Stimulated activated CD8-positive, alpha-beta memory T cell treated with anti-CD3 and anti-CD28 coated beads, Interleukin-2, amount 100 ng/mL, for 48 hours (primary cell): ENCODE results near the gene CD44.

Source experiments
- DNase-seq, 2 donors: peaks; one replicate each; pipeline ENCODE4 v3.0.0-alpha.2; 2020; ENCODE audit warnings: low read depth in 2 of 2

The CD44 gene

GRCh38 chr11:35112056-35112845, 26.7 kb upstream of the CD44 start:
- no peak for DNase-seq

GRCh38 chr11:35112846-35113105, 26.2 kb upstream of the CD44 start:
- DNase-seq = no peak

DNA sequence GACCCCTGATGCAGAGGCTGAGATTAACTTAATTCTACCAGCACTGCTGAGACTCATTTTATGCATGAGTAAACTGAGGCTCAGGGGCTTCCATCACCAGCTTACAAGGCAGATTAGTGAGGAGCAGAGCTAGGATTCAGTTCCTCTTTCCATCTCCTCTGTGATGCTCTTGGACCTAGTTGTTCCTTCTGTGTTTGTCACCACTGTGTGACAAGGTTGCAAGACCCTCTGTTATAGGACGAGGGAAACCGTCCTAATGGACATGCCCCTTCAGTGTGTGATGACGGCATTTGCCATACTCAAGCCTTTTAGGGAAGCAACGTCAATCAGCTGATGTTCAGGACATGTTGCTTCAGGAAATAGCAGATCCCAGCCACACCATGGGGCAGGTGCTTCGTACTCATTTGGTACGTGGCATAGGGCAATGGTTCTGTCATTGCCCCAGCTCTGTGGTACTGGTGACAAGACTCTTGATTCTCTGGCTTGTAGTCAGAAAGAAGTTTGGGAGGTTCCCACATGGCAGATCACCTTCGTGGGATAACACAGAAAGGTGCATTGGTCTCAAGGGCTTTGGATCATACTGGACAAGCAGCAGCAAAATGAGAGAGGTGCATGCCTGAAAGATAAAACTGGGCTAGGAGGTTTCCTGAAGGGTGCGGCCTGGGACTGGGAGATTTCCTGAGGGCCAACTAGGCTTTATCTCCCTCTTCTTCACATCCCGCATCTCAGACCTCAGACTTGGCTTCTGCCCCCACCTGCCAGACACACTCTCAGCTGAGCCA, 23.9 kb upstream of the CD44 start:
- DNase-seq = no peak

- DNase-seq = no peak
These were observed 23.3 kb upstream of the CD44 start for GRCh38 chr11:35115688-35116030.

GRCh38 chr11:35116245-35116644, 22.7 kb upstream of the CD44 start:
- no peak for DNase-seq

- no peak for DNase-seq
These were observed 22.0 kb upstream of the CD44 start for GRCh38 chr11:35116762-35117640.

- no peak for DNase-seq
These were observed 20.1 kb upstream of the CD44 start for GRCh38 chr11:35118906-35119305.

DNA sequence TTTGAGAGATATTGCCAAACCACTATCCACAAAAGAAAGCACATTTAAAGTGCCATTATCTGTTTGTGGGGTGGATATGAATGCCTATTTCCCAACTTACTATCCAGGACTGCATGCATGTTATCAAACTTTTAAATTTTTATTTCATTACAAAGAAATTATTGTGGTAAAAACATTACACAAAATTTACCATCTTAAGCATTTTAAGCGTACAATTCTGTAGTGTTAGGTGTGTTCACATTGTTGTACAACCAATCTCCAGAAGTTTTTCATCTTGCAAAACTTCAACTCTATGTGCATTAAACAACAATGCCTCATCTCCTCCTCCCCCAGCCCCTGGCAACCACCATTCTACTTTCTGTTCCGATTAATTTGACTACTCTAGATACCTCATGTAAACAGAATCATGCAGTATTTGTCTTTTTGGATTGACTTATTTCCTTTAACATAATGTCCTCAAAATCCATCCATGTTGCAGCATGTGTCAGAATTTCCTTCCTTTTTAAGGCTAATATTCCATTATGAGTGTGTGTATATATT, 17.6 kb upstream of the CD44 start:
- no peak for DNase-seq

DNA sequence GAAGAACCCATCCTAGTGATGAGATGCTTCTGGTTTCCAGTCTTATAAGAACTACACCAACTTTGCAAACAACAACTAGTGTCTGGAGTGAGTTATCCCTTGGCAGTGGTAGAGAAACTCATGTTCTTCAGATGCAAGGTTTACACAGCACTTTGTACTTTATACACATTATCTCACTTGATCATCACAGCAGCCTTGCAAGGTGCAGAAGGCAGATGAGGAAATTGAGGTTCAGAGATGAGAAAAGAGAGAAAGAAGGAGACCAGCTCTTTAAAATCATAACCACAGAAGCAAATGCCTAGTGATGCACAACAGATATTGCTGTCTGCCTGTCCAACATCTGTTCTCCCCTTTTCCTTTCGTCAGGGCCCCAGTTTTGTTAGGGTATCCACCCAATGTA, 16.7 kb upstream of the CD44 start:
- no peak for DNase-seq

DNA sequence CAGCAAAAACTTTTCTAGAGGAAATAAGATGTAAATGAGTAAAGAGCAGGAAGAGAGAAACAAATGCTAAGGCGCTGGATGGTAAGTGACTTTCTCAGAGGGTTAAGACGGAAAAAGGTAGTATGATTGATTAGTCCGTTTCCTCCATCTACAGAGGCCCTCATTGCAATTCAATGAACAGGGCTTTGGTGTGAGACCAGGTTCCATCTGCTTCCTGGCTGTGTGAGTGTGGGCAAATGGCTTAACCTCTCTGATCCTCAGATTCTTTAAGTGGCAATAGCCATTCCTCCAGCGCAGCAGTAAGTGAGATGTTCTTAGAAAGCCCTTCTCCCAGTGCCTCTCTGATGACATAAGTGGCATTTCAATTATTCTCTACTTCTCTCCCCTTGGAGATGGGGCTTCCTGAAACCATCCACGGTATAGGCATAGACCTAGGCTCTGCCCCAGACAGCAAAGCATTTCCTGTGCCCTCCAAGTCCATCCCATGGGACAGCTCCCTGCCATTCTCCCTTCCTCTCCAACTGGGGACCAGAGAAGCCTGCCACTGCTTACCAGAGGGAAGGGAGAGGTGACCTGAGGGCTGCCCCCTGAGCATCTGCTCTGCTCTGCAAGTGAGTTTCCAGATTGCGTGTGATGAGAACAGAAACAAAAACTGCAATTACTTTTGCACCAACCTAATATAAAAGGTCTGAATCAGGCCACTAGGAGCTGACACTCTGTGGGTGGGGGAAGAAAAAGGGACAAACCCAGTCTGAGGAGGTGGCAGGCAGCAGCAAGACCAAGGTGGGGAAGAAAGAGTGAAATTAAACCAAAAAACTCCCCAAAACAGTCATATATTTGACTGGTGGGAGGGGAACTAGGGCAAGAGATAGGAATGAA, 12.7 kb upstream of the CD44 start:
- DNase-seq = peak in 1 of 2 donors; percentile 29

DNA sequence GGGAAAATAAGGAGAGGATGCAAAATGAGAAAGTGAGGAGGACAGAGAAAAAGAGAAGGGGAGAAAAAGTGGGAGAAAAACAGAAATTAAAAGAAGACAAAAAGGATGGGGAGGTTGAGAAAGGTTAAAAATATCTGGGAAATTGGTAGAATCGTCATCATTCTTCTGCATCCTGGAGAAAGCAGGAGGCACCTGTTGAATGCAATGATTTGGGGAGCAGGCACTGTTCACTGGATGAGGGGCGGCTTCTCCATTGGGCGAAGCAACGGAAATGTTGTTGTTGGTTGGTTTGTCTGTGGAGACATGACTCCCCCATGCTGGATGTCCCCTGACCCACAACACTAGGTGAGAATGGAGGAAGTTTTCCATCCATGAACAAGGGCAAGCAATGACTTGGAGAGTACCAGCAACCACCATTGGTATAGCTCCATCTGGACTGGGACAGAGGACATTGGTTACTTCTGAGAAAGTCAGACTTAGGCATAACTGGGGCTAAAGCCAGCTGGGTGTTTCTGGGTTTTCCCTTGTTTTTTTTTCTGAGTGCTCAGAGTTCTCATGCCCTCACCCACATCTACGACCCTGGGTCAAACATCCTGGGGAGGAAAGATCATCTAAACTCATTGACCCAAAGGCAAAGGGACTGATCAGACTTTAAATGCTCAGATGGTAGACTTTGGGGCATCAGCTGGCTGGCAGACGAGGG, 11.9 kb upstream of the CD44 start:
- no peak for DNase-seq

- DNase-seq = no peak
These were observed 11.4 kb upstream of the CD44 start for GRCh38 chr11:35127619-35128018.

GRCh38 chr11:35131094-35131493, 7.9 kb upstream of the CD44 start:
- no peak for DNase-seq

DNA sequence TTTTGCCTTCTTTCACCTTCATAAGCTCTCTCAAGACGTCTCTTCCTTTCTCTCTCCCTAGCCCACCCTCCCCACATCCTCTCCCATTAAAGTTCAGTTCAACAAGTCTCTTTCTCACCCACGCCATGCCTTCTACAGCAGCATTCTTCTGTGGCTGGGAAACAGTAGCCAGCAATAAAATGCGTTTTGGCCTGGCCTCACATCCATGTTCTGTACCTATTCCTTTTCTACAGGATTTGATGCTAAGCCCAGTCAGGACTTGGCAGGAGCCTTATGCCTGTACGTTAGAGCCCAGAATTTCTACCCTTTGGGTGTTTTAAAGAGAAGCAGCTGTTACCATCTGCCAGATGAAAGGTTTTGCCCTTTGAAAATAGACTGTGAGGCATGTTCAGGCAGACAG, 7.1 kb upstream of the CD44 start:
- no peak for DNase-seq

GRCh38 chr11:35133656-35134055, 5.3 kb upstream of the CD44 start:
- no peak for DNase-seq

DNA sequence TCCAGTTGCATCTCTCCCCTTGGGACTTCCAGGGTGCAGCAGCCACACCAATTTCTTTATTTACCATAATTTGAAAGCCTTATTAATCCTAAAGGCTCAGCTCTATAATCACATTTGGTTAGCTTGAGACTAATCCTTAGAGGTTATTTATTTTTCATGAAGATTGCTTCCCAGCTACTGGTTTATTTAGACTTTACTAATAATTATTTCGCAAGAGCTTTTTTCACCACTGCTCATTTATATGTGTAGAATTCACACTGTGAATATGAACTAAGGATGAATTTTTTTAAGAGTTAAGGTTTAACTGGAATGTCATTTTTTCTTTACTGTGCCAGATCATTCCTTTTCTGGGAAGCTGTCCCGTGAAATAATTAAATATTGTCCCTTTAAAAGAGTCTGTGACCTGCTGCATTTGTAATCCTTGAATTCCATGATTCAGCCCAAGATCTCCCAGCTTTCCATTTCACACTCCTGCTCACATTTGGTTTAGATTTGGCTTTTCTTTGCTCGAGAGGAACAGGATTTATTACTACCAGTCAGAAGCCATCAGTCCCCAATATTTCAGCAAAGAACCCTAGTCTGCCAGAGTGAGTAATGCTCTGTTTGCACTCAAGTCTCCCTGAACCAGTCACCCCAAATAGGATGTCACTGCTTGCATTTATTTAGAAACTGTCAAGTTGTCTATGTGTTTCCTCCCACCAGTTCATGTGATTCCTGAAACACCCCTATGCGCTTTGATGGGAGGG, 4.4 kb upstream of the CD44 start:
- DNase-seq = no peak

- no peak for DNase-seq
These were observed 3.7 kb upstream of the CD44 start for GRCh38 chr11:35135222-35135621.

DNA sequence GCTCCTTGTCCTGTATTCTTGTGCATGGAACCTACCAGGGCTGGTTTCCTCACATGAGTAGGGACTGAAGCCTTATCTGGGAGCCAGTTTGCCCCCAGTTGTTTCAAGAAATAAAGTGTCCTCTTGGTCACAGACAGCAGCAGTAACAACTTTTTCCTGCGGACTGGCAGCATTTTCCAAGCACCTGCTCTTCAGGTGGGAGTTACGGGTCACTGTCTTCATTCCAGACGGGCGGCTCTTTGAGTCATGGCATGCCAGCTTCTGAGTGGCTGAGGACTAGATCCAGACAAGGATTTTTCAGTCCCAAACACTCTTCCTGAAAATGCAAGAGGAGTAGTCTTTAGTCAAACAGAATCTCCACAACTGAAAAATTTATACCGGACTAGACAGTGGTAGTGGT, 2.7 kb upstream of the CD44 start:
- no peak for DNase-seq

GRCh38 chr11:35138058-35138457, 913 bp upstream of the CD44 start:
- no peak for DNase-seq

GRCh38 chr11:35138606-35138942, 397 bp upstream of the CD44 start:
- DNase-seq = no peak
